NT2/D1 (cell line): Measurements from ENCODE around the gene MAN2A1.

Source experiments
- SUZ12 ChIP-seq: IDR thresholded peaks from 2 replicates; pipeline ENCODE4 v1.6.1; 2011; ENCODE audit not compliant: insufficient read length, insufficient read depth; ENCODE audit errors: extremely low read depth
- YY1 ChIP-seq: IDR thresholded peaks from 2 replicates; pipeline ENCODE4 v1.6.1; 2011; ENCODE audit not compliant: insufficient read length, insufficient read depth
- ZNF274 ChIP-seq: IDR thresholded peaks from 2 replicates; pipeline ENCODE4 v1.6.1; 2011; ENCODE audit warnings: mild to moderate bottlenecking, low read depth, low read length

- no peak for TF ChIP-seq ZNF274
- TF ChIP-seq YY1, result no peak
- TF ChIP-seq SUZ12, result no peak
Measured at GRCh38 chr5:109645707-109646192, 44.0 kb upstream of the MAN2A1 start.
